ENCODE results near the gene PMS2.

DNA sequence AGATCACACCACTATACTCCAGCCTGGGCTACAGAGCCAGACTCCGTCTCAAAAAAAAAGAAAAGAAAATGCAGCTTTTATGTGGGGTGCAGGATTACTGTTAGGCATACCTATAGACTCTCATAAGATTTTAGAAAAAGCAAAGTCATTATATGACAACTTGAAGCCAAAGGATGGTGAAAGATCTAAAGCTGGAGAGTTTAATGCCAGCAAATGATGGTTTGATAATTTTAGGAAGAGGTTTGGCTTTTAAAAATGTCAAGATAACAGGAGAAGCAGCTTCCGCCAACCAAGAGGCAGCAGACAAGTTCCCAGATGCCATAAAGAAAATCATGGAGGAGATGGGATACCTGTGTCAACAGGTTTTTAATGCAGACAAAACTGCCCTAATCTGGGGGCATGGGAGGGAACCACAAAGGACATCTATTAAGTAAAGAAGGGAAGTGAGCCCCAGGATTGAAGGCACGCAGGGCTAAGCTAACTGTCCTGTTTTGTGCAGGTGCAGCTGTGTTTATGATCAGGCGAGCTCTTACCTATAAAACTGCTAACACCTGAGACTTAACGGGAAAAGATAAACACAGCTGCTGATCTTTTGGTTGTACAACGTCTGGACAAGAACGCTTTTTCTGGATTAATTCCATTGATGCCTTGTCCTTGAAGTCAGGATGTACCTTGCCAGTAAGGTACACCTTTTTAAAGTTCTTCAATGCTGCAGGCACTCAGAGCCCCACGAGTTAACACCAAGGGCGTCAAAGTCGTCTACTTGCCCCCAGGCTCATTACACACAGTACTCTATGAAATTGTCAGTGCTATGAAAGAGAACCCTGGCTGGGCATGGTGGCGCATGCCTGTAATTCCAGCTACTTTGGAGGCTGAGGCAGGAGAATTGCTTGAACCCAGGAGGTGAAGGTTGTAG, 11.8 kb upstream of the PMS2 start:
- TF ChIP-seq, protein P1, sequence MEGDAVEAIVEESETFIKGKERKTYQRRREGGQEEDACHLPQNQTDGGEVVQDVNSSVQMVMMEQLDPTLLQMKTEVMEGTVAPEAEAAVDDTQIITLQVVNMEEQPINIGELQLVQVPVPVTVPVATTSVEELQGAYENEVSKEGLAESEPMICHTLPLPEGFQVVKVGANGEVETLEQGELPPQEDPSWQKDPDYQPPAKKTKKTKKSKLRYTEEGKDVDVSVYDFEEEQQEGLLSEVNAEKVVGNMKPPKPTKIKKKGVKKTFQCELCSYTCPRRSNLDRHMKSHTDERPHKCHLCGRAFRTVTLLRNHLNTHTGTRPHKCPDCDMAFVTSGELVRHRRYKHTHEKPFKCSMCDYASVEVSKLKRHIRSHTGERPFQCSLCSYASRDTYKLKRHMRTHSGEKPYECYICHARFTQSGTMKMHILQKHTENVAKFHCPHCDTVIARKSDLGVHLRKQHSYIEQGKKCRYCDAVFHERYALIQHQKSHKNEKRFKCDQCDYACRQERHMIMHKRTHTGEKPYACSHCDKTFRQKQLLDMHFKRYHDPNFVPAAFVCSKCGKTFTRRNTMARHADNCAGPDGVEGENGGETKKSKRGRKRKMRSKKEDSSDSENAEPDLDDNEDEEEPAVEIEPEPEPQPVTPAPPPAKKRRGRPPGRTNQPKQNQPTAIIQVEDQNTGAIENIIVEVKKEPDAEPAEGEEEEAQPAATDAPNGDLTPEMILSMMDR (IDR thresholded peaks at IDR 0.05), result no peak
- TF ChIP-seq EZH2 (IDR thresholded peaks at IDR 0.05; ENCODE audit: borderline replicate concordance, insufficient read depth, low read depth, low read length, poor library complexity, severe bottlenecking), result no peak

Measured in B cell (primary cell).